Fibroblast of lung (primary cell): ENCODE measurements around the gene TGM4.

ENCODE experiments used
- EZH2 ChIP-seq: IDR thresholded peaks from 2 replicates; pipeline ENCODE4 v1.5.1; 2012; ENCODE audit warnings: low read length, control low read depth, mild to moderate bottlenecking; ENCODE audit errors: missing control alignments
- TF ChIP-seq, protein P1 (sequence below), 2 donors: IDR thresholded peaks in 1 of 2; conservative IDR thresholded peaks in 1 of 2; 1 replicate in 1 of 2; 2 replicates in 1 of 2; pipeline ENCODE4 v1.5.1; 2011 to 2012; ENCODE audit warnings: low read length in 2 of 2, control low read depth in 1 of 2, inconsistent platforms in 1 of 2, low read depth in 1 of 2, mild to moderate bottlenecking in 1 of 2

DNA sequence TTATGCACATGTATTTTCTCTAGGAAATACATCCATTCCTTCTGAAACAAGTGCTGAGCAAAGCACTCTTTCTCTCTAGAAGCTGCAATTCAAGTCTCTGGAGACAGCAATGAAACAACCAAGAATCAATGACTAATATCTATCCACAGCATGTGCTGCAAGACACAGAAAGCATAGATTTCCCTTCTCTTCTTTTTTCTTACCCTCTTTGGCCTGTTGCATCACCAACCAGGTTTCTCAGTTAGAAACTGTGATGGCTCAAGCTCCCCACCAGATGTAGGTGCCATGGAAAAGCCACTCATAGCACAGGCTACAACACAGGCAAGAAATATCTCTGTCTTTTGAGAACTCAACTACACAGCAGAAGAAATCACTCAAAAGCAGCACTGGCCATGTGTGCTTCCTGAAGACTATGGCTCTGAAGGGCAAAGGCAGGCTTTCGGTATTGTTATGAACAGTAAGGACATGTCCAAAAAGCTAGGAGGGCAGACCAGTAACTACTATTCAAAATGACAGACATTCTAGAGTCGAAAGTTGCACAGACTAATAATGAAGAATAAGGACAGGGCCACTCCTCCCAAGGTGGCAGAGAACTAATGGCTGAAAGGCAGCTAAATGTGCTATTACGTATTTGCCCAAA lies 86.1 kb downstream of the TGM4 start:
- TF ChIP-seq EZH2: no peak
- TF ChIP-seq, protein P1, sequence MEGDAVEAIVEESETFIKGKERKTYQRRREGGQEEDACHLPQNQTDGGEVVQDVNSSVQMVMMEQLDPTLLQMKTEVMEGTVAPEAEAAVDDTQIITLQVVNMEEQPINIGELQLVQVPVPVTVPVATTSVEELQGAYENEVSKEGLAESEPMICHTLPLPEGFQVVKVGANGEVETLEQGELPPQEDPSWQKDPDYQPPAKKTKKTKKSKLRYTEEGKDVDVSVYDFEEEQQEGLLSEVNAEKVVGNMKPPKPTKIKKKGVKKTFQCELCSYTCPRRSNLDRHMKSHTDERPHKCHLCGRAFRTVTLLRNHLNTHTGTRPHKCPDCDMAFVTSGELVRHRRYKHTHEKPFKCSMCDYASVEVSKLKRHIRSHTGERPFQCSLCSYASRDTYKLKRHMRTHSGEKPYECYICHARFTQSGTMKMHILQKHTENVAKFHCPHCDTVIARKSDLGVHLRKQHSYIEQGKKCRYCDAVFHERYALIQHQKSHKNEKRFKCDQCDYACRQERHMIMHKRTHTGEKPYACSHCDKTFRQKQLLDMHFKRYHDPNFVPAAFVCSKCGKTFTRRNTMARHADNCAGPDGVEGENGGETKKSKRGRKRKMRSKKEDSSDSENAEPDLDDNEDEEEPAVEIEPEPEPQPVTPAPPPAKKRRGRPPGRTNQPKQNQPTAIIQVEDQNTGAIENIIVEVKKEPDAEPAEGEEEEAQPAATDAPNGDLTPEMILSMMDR (conservative IDR thresholded peaks at IDR 0.05 in 1 of 2, IDR thresholded peaks at IDR 0.05 in 1 of 2; ENCODE audit: low read depth in 1 of 2, low read length in 2 of 2): no peak
